Gastrocnemius medialis (tissue), 4 donors: ENCODE results near the gene GRIN1.

Source experiments
- POLR2A ChIP-seq, 2 donors: fragments of 450-650 bp; IDR thresholded peaks; one replicate each; pipeline ENCODE4 v1.6.1; 2017; ENCODE audit warnings: antibody characterized with exemption in 2 of 2, mild to moderate bottlenecking in 2 of 2, moderate library complexity in 2 of 2
- TF ChIP-seq, protein P1 (sequence below), 5 experiments: fragments of 450-650 bp in 3 of 5; fragments of 200-600 bp in 2 of 5; sonication (generic) in 2 of 5; IDR thresholded peaks in 4 of 5; conservative IDR thresholded peaks in 1 of 5; 1 replicate in 4 of 5; 2 replicates in 1 of 5; pipeline ENCODE4 v1.5.1; 2016 to 2019; ENCODE audit warnings: antibody characterized with exemption in 5 of 5, mild to moderate bottlenecking in 3 of 5, moderate library complexity in 3 of 5

DNA sequence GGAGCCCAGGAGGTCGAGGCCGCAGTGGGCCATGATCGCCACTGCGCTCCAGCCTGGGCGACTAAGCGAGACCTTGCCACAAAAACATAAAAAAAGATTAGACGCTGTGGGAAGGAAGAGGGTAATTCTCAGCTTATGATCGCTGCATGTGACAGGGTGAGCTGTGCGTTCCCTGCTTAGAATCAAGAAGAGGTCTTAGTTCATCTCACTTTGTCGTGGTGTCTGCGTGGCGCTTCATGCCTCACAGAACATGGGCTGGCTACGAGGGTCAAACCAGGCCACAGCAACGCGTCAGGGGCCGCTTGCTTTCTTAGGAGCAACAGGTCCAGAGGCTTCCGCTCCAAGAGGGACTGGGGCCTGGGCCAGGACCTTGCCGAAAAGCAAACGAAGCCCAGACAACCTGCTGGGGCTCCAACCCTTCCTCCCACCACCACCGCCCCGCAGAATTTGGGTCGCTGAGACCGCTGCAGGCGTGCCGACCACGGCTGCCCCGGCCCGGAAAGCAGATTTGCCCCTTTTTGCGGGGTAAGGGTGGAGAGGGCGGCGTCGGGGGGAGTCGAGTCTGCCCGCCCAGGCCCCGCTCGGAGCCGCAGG, 10.0 kb upstream of the GRIN1 start:
- TF ChIP-seq, protein P1, sequence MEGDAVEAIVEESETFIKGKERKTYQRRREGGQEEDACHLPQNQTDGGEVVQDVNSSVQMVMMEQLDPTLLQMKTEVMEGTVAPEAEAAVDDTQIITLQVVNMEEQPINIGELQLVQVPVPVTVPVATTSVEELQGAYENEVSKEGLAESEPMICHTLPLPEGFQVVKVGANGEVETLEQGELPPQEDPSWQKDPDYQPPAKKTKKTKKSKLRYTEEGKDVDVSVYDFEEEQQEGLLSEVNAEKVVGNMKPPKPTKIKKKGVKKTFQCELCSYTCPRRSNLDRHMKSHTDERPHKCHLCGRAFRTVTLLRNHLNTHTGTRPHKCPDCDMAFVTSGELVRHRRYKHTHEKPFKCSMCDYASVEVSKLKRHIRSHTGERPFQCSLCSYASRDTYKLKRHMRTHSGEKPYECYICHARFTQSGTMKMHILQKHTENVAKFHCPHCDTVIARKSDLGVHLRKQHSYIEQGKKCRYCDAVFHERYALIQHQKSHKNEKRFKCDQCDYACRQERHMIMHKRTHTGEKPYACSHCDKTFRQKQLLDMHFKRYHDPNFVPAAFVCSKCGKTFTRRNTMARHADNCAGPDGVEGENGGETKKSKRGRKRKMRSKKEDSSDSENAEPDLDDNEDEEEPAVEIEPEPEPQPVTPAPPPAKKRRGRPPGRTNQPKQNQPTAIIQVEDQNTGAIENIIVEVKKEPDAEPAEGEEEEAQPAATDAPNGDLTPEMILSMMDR (IDR thresholded peaks at IDR 0.05 in 4 of 5, conservative IDR thresholded peaks at IDR 0.05 in 1 of 5): no peak
- no peak for TF ChIP-seq POLR2A (IDR thresholded peaks at IDR 0.05)
